Measurements from ENCODE around the gene KCTD13.

DNA sequence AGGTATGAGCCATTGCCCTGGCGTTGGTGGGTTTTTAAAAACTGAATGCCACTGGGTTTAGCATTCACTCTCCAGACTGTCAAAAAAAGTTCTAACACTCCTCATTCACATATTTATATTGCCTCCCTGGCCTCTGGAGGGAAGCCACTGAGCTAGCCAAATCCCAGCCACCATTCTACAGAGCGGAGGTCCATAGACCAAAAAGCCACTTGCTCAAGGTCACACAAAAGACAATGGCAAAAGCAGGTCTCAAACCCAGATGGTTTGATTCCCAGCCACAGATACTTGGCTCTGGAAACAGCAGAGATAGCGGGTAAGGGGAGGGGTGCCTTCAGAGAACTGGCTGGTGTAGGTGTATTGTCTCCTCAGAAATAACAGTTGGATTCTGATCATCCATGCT, 45.0 kb downstream of the KCTD13 start:
- TF ChIP-seq POLR2AphosphoS5 (IDR thresholded peaks at IDR 0.05; ENCODE audit: borderline replicate concordance, low read depth, low read length): no peak
- TF ChIP-seq EZH2 (IDR thresholded peaks at IDR 0.05): no peak
- no peak for TF ChIP-seq FOXP2 (optimal IDR thresholded peaks at IDR 0.05; ENCODE audit: control extremely low read depth, extremely low read length, insufficient read depth)
